HepG2 (cell line): ENCODE measurements around the gene UQCC5. TPM values are rescaled to one million over a fixed set of nuclear protein-coding genes. Genes with fewer than 3 reads are reported as not detected.

Source experiments
- CEBPG ChIP-seq: IDR thresholded peaks from 2 replicates; pipeline ENCODE4 v1.6.1; 2016
- CSRNP1 ChIP-seq: sonication (generic); formaldehyde crosslinking; IDR thresholded peaks from 2 replicates; pipeline ENCODE4 v1.8.1; 2023; ENCODE audit warnings: mild to moderate bottlenecking, missing genetic modification reagents
- DR1 ChIP-seq: sonication (generic); formaldehyde crosslinking; IDR thresholded peaks from 2 replicates; pipeline ENCODE4 v1.8.0; 2021; ENCODE audit warnings: mild to moderate bottlenecking, missing genetic modification reagents, inconsistent platforms
- FLYWCH1 ChIP-seq: sonication (generic); formaldehyde crosslinking; IDR thresholded peaks from 2 replicates; pipeline ENCODE4 v1.8.1; 2023; ENCODE audit warnings: mild to moderate bottlenecking, missing genetic modification reagents
- FOXO1 ChIP-seq: sonication (generic); formaldehyde crosslinking; IDR thresholded peaks from 2 replicates; pipeline ENCODE4 v1.4.0; 2020; ENCODE audit warnings: missing genetic modification reagents
- HDAC6 ChIP-seq: fragments of 200-600 bp; sonication (generic); IDR thresholded peaks from 2 replicates; pipeline ENCODE4 v1.7.0; 2017; ENCODE audit warnings: mild to moderate bottlenecking, antibody characterized with exemption, low read length, low read depth
- JUND ChIP-seq: sonication (generic); formaldehyde crosslinking; IDR thresholded peaks from 2 replicates; pipeline ENCODE4 v1.8.0; 2022; ENCODE audit warnings: mild to moderate bottlenecking, missing genetic modification reagents
- MAX ChIP-seq: IDR thresholded peaks from 2 replicates; pipeline ENCODE4 v1.6.1; 2012; ENCODE audit warnings: inconsistent platforms
- POLR2AphosphoS5 ChIP-seq: IDR thresholded peaks from 2 replicates; pipeline ENCODE4 v1.6.1; 2012; ENCODE audit warnings: low read depth, low read length
- RARA ChIP-seq: IDR thresholded peaks from 2 replicates; pipeline ENCODE4 v1.6.1; 2016; ENCODE audit warnings: missing genetic modification reagents, missing compliant biosample characterization
- REPIN1 ChIP-seq: sonication (generic); formaldehyde crosslinking; IDR thresholded peaks from 2 replicates; pipeline ENCODE4 v1.8.0; 2022; ENCODE audit warnings: missing genetic modification reagents, low read depth, mild to moderate bottlenecking, borderline replicate concordance
- SCMH1 ChIP-seq: sonication (generic); formaldehyde crosslinking; IDR thresholded peaks from 2 replicates; pipeline ENCODE4 v1.9.0; 2021; ENCODE audit warnings: missing genetic modification reagents, mild to moderate bottlenecking, borderline replicate concordance
- SIX1 ChIP-seq: sonication (generic); formaldehyde crosslinking; IDR thresholded peaks from 2 replicates; pipeline ENCODE4 v1.4.0; 2020; ENCODE audit warnings: missing genetic modification reagents, borderline replicate concordance
- TAF1 ChIP-seq: sonication (generic); formaldehyde crosslinking; IDR thresholded peaks from 2 replicates; pipeline ENCODE4 v1.4.0; 2020; ENCODE audit warnings: missing genetic modification reagents
- TMF1 ChIP-seq: sonication (generic); formaldehyde crosslinking; IDR thresholded peaks from 2 replicates; pipeline ENCODE4 v1.8.1; 2022; ENCODE audit warnings: low read depth, missing genetic modification reagents
- WIZ ChIP-seq: sonication (generic); formaldehyde crosslinking; IDR thresholded peaks from 2 replicates; pipeline ENCODE4 v1.5.1; 2020; ENCODE audit warnings: mild to moderate bottlenecking, missing genetic modification reagents
- ZNF160 ChIP-seq: sonication (generic); formaldehyde crosslinking; IDR thresholded peaks from 2 replicates; pipeline ENCODE4 v1.8.0; 2022; ENCODE audit warnings: mild to moderate bottlenecking, inconsistent platforms, missing genetic modification reagents
- ZNF20 ChIP-seq: sonication (generic); formaldehyde crosslinking; IDR thresholded peaks from 2 replicates; pipeline ENCODE4 v1.4.0; 2020; ENCODE audit warnings: mild to moderate bottlenecking, moderate library complexity, missing genetic modification reagents
- ZNF547 ChIP-seq: sonication (generic); formaldehyde crosslinking; IDR thresholded peaks from 2 replicates; pipeline ENCODE4 v1.5.1; 2020; ENCODE audit warnings: mild to moderate bottlenecking, missing genetic modification reagents
- ZNF646 ChIP-seq: sonication (generic); formaldehyde crosslinking; IDR thresholded peaks from 2 replicates; pipeline ENCODE4 v1.9.0; 2021; ENCODE audit warnings: mild to moderate bottlenecking, missing genetic modification reagents
- ZNF672 ChIP-seq: sonication (generic); formaldehyde crosslinking; IDR thresholded peaks from 2 replicates; pipeline ENCODE4 v1.8.1; 2022; ENCODE audit warnings: missing genetic modification reagents
- polyA plus RNA-seq, 8 experiments: library from polyadenylated mRNA; depleted of rRNA in 3 of 8; stranded (reverse) in 7 of 8; unstranded in 1 of 8; fragments of >200 nt; fragmentation: Illumina TruSeq in 4 of 8; extraction: Trizol in 4 of 8; gene quantifications; 2 replicates each; pipeline versions ENCODE4 v1.2.1 to v1.2.3, GENCODE V29; 2011 to 2016; ENCODE audit warnings: low read depth in 4 of 8, missing spikeins in 1 of 8, mixed read lengths in 1 of 8; ENCODE audit not compliant: insufficient read depth in 1 of 8
- total RNA-seq, 5 experiments: library from RNA; depleted of rRNA; stranded (reverse); fragments of >200 nt; fragmentation: Illumina TruSeq; extraction: Trizol; gene quantifications; 2 replicates each; pipeline ENCODE4 v1.2.3, GENCODE V29; 2016; ENCODE audit warnings: low read depth in 1 of 5

Gene UQCC5
- total and polyA plus RNA-seq, 2 of the 13 experiments (the other 11 are each of a cell fraction or from before 2014, with no cell fraction given), result 15.4 to 29.5 TPM

GRCh38 chr3:52536369-52537164, at the start of gene UQCC5 (continued):
- TF ChIP-seq JUND (CRISPR knock-in tag), result peak; percentile 56; the same call in 1 of the 2 replicates
- peak; percentile 96 for TF ChIP-seq TAF1 (CRISPR knock-in tag)
- peak; percentile 90 for TF ChIP-seq ZNF160 (CRISPR knock-in tag)
- TF ChIP-seq WIZ, result no peak; the same call in 1 of the 2 replicates
- TF ChIP-seq FLYWCH1 (CRISPR knock-in tag), result no peak
- TF ChIP-seq ZNF672 (CRISPR knock-in tag), result no peak; the same call in 1 of the 2 replicates
- peak; percentile 35; the same call in 1 of the 2 replicates for TF ChIP-seq ZNF646
- TF ChIP-seq CEBPG (CRISPR knock-in tag), result peak; percentile 10; the same call in 1 of the 2 replicates
- TF ChIP-seq FOXO1, result peak; percentile 61
- TF ChIP-seq RARA (CRISPR knock-in tag), result peak; percentile 34; the same call in 1 of the 2 replicates
- TF ChIP-seq REPIN1, result peak; percentile 86
- TF ChIP-seq MAX, result peak; percentile 93
- peak; percentile 93 for TF ChIP-seq ZNF547 (CRISPR knock-in tag)
- 0 out of 2 replicates have a peak, but pooled peaks have one; percentile 21 for TF ChIP-seq TMF1
- peak; percentile 96 for TF ChIP-seq DR1 (CRISPR knock-in tag)
- TF ChIP-seq SCMH1, result no peak
- TF ChIP-seq SIX1 (CRISPR knock-in tag), result no peak; the same call in 1 of the 2 replicates
- TF ChIP-seq POLR2AphosphoS5, result peak; percentile 97
- TF ChIP-seq CSRNP1 (CRISPR knock-in tag), result peak; percentile 64; the same call in 1 of the 2 replicates
- no peak for TF ChIP-seq HDAC6
- no peak for TF ChIP-seq ZNF20 (CRISPR knock-in tag)
